GF-D8 (cell line): ENCODE data around the gene THADA.

ENCODE experiments used
- DNase-seq: peaks from one replicate; lab custom pipeline; 2025; lab: John Stamatoyannopoulos, UW

Gene THADA

GRCh38 chr2:43270930-43271615 lies 324.8 kb downstream of the THADA start:
- DNase-seq: no peak

DNA sequence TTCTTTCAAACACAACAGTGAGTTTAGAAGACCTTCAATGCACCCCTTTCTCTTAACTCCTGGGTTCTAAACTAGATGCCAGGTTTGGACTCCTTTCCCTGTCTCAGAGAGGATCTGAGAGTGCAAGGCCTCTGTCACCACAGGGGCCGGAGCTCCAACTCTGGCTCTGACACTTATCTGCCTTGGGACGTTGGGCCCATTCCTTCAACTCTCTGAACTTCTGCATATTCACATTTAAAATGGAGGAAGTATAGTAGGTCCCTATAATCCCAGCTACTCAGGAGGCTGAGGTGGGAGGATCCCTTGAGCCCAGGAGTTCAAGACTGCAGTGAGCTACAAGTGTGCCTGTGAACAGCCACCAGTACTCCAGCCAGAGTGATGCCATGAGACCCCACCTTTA lies 325.4 kb downstream of the THADA start:
- DNase-seq: no peak

GRCh38 chr2:43269706-43270105 lies 326.1 kb downstream of the THADA start:
- no peak for DNase-seq

- DNase-seq: no peak
Observed at GRCh38 chr2:43269074-43269572, 326.7 kb downstream of the THADA start.

DNA sequence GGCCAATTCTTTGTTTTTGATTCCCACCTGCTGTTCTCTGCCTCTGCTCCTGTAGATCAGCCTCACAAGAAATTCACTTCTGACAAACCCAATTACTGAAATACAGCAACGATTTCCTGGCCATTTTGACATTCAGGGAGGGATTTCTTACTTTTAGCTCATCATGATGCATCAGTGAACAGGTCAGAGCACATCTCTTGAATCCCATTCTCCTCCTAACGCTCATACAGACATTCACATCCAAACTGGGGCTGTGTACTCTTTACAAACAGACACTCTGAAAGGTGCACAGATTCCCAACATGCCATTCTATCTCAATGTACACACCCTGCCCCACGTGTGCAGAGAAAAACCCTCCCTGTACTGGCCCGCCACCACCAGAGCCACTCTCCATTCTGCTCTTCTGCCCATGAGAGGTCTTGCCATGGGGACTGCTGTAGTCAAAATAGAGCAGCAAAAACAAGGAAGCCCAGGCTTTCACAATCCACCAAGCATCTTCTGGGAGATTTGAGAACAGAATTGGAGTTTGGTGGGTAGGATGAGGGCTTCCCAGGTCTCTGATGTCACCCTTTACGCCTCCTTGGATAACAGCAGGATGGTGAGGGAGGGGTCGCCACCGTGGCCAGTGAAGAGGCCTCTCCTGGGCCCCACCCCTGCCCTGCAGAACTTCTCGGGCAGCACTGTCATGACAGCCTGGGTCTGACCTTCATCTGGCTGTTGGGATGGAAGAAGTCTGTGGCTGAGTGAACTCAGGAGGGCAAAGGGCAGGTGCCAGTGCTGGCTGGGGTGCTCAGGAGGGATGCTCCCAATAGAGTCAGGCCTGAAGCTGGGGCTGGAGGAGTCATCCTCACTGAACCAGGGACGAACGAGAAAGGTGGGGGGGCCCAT lies 327.5 kb downstream of the THADA start:
- DNase-seq: no peak

- DNase-seq: no peak
Observed at GRCh38 chr2:43267381-43267780, 328.5 kb downstream of the THADA start.

- no peak for DNase-seq
Observed at GRCh38 chr2:43266711-43267111, 329.1 kb downstream of the THADA start.

- no peak for DNase-seq
Observed at GRCh38 chr2:43265421-43265820, 330.4 kb downstream of the THADA start.

GRCh38 chr2:43265001-43265400 lies 330.8 kb downstream of the THADA start:
- DNase-seq: no peak

DNA sequence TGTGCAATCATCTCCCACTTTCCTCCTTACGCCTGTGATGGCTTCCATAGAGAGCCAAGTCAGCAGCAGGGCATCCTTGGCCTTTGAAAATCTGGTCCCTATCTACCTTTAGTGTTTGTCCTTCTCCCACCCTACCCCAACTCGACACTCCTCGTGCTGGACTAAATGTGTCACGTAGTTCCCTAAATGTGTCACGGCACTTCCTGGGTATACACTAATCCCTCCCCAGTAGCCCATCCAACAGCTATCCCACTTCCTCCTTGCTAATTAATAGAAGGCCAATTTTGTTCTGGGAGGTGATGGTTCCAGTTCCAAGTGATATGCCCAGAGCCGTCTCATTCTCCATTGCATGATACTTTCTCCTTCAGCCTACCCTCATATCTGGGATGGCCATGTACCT lies 332.9 kb downstream of the THADA start:
- DNase-seq: no peak

- DNase-seq: no peak
Observed at GRCh38 chr2:43262239-43262638, 333.6 kb downstream of the THADA start.

DNA sequence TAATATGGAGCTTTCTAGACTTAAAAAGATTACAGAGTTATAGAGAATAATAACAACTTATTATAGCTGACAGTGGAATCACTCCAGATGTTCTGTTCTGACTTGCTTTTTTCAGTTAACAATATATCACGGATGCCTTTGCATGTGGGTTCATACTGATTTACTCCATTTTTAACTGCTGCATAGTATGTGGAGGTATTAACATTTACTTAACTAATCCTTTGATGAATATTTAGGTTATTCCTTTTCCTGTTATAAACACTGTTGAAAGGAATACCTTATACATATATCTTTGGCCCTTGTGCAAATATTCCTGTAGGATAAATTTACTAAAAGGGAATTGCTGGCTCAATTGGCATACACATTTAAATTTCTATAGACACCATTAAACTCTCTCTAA lies 336.3 kb downstream of the THADA start:
- no peak for DNase-seq

DNA sequence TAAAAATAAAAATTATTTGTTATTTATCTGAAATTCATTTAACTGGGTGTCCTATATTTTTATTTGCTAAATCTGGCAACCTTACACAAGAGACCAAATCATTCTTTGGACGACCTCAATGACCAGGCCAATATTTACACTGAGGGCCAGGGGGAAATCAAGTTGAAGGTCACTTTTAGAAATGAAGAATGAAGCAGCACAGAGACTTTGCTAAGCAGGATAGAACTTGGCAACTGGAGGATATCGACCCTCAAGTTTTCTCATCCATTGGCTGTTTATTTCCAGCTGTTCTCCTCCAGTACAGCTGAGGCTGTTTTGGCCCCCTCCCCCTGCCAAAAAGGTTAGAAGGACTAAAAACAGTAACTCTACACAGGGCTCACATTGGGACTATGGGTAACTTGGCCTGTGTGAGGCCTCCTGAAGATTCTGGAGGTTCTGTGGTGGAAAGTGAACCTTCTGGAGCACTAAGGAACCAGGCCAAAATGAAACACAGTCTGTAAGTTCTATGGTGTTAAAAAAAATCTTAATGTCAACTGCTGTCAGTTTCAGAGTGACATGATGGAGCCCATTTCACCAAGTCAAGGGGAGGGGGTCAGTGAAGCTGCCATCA lies 337.2 kb downstream of the THADA start:
- DNase-seq: no peak

GRCh38 chr2:43255296-43255910 lies 340.4 kb downstream of the THADA start:
- DNase-seq: no peak

GRCh38 chr2:43254331-43254730 lies 341.5 kb downstream of the THADA start:
- no peak for DNase-seq

GRCh38 chr2:43251171-43251731 lies 344.6 kb downstream of the THADA start:
- DNase-seq: no peak

- no peak for DNase-seq
Observed at GRCh38 chr2:43250015-43250414, 345.8 kb downstream of the THADA start.

GRCh38 chr2:43248621-43249020 lies 347.2 kb downstream of the THADA start:
- no peak for DNase-seq

DNA sequence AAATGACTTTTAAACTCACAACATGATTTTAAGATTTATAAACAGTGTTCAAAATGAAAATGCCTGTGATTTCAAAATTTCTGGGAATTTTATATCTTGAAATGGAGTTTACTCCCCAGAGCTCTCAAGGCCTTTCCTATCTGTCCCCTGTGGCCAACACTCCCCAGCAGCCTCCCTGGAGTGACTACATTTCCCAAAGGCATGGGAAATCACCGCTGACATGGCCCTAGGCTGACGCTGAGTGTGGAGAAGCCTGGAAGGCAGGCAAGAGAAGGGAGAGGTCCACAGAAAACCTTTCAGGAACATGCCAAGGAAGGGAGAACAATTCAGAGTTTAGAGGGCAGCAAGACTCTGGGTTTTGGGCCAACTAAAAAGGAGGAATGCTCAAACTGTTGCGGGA lies 349.2 kb downstream of the THADA start:
- no peak for DNase-seq

- DNase-seq: no peak
Observed at GRCh38 chr2:43241558-43241957, 354.3 kb downstream of the THADA start.

GRCh38 chr2:43240766-43241150 lies 355.1 kb downstream of the THADA start:
- no peak for DNase-seq
